ENCODE results near the gene SLC25A26. TPM values are rescaled to one million over a fixed set of nuclear protein-coding genes. Genes with fewer than 3 reads are reported as not detected.

Gene SLC25A26
- total and polyA plus RNA-seq, 8 donors, result 5.1 to 13.6 (median 9.9) TPM

GRCh38 chr3:66398228-66399025, 177.6 kb downstream of the SLC25A26 start:
- WGBS, 2 donors, result 57 to 69% methylated on average over 9 of the region's 9 CpGs
- intact Hi-C loops (cut with DNase I), result no loop called here
- Histone ChIP-seq H3K27ac (peak overlapping the region in 1 of 4 donors; percentile 47), H3K4me1 (peaks cover 9 to 34% (median 13%) of the 10 kb centered on the region in 3 donors), H3K36me3 (peaks cover 0 to 56% (median 12%) of the 10 kb centered on the region in 3 donors), H3K4me3 (no peak overlapping the region), H3K9me3 (no peaks in the 10 kb centered on the region), H3K27me3 (no peaks in the 10 kb centered on the region)
- peak in 3 of 6 donors; percentile 44 to 66 (median 57) for DNase-seq
- no peak for TF ChIP-seq CTCF (IDR thresholded peaks at IDR 0.05)
- ATAC-seq, result peak in 3 of 4 donors; percentile 21 to 48 (median 33)
- no peak for FAIRE-seq

GRCh38 chr3:66399529-66400232, 178.9 kb downstream of the SLC25A26 start:
- Histone ChIP-seq H3K36me3 (peaks cover 0 to 57% (median 12%) of the 10 kb centered on the region in 3 donors), H3K27me3 (no peaks in the 10 kb centered on the region), H3K4me1 (peaks cover 9 to 34% (median 16%) of the 10 kb centered on the region in 3 donors), H3K4me3 (no peak overlapping the region), H3K27ac (peak overlapping the region in 1 of 4 donors; percentile 47), H3K9me3 (no peaks in the 10 kb centered on the region)
- intact Hi-C loops (cut with DNase I), result loop anchor here in 1 of 3 donors (10.0 kb wide), 1 partner anchor 325 kb away; no protein-coding TSS in a partner anchor
- no peak for ATAC-seq
- FAIRE-seq, result no peak
- TF ChIP-seq CTCF (IDR thresholded peaks at IDR 0.05), result no peak
- DNase-seq, result peak in 1 of 6 donors; percentile 41
- WGBS, 2 donors, result 88 to 92% methylated on average over 10 of the region's 10 CpGs

GRCh38 chr3:66400411-66401156, 179.8 kb downstream of the SLC25A26 start:
- Histone ChIP-seq H3K4me3 (no peak overlapping the region), H3K36me3 (peaks cover 0 to 59% (median 21%) of the 10 kb centered on the region in 3 donors), H3K4me1 (peaks cover 9 to 34% (median 16%) of the 10 kb centered on the region in 3 donors), H3K9me3 (no peaks in the 10 kb centered on the region), H3K27ac (peak overlapping the region in 1 of 4 donors; percentile 17), H3K27me3 (no peaks in the 10 kb centered on the region)
- FAIRE-seq (no peak), ATAC-seq (peak in 1 of 4 donors; percentile 14), DNase-seq (peak in 1 of 6 donors; percentile 56)
- intact Hi-C loops (cut with DNase I), result loop anchor here in 1 of 3 donors (10.0 kb wide), 1 partner anchor 324 kb away; no protein-coding TSS in a partner anchor
- TF ChIP-seq CTCF (IDR thresholded peaks at IDR 0.05), result no peak
- 75 to 81% methylated on average over 15 of the region's 15 CpGs for WGBS, 2 donors

- 63 to 65% methylated on average over 10 of the region's 10 CpGs for WGBS, 2 donors
- Histone ChIP-seq H3K4me3 (no peak overlapping the region), H3K9me3 (no peaks in the 10 kb centered on the region), H3K4me1 (peaks cover 9 to 34% (median 16%) of the 10 kb centered on the region in 3 donors), H3K27me3 (no peaks in the 10 kb centered on the region), H3K36me3 (peaks cover 0 to 59% (median 26%) of the 10 kb centered on the region in 3 donors), H3K27ac (peak overlapping the region in 1 of 4 donors; percentile 17)
- TF ChIP-seq CTCF (IDR thresholded peaks at IDR 0.05), result no peak
- no peak for ATAC-seq
- FAIRE-seq, result no peak
- peak in 1 of 6 donors; percentile 36 for DNase-seq
- intact Hi-C loops (cut with DNase I), result loop anchor here in 1 of 3 donors (10.0 kb wide), 1 partner anchor 324 kb away; no protein-coding TSS in a partner anchor
These were observed 180.4 kb downstream of the SLC25A26 start for GRCh38 chr3:66401157-66401550.

All from pancreas (tissue), 10 donors.